ENCODE data around the gene ACSL3.
"Not testable (repeated sequence)": the region's sequence is repeated elsewhere in the genome, so short reads cannot be mapped to it uniquely, and the experiment has no call there.

The ACSL3 gene

DNA sequence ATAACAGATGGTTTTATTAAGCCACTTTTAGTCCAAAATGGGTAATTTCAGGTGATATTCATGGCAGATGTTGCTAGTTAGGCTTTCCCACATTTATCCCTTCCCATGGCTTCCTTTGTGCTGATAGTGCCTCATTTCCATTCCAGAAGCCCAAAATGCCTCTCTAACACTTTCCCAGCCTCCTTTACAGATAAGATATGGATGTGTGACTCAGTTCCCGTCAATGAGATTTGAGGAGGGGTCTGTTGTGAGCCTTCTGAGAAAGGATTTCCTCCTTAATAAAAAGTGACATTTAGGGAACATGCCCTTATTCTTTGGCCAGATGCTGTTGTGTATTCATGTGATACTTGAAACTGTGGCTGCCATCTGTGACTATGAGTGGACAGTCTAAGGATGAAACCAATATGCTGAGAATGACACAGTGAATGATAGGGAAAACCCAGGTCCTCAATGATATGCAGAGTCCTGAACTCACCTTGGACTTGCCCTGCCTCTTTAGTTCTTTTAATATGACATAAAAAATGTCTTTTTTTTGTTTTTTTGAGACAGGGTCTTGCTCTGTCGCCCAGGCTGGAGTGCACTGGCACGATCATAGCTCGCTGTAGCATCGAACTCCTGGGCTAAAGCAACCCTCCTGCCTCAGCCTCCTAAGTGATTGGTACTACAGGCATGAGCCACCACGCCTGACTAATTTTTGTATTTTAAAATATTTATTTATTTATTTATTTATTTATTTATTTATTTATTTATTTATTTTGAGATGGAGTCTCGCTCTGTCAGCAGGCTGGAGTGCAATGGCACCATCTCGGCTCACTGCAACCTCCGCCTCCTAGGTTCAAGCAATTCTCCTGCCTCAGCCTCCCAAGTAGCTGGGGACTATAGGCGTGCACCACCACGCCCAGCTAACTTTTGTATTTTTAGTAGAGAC, 5.8 kb upstream of the ACSL3 start:
- no peak for DNase-seq

DNA sequence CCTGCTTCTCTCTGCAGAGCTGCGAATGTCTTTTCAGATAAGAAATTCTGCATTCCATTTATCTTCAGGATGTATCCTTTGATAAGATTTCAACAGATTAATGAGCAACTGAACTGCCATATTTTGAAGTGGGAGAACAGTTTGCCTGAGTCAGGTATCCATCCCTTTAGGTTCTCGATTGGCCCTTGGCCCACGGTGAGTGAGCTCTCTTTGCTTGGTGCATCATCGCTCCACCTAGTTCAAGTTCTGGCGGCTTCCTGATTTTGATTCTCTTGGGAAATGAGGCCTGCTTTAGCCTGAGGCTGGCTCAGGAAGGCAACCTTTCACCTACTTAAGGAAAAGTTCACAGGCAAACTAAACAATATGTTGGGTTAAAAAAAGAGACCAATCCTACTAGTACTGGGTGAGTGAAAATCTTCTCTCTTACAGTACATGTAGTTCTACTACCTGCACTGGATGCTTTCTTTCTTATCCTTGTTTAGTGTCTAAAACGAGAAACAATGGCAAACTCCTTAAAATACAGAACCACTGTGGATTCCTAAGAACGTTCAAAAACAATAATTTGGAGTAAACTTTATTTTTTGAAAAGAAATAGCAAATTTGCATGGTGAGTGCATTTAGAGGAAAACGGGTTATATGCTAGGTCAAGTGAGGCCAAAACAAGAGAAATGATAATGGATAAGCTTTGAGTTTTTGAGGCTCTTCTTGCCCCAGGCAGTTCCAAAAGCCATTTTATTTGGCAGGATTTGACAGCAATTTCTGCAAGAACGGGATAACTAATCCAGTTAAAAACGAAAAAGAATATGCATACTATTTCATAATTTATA, 837 bp upstream of the ACSL3 start:
- DNase-seq = peak; percentile 34

DNA sequence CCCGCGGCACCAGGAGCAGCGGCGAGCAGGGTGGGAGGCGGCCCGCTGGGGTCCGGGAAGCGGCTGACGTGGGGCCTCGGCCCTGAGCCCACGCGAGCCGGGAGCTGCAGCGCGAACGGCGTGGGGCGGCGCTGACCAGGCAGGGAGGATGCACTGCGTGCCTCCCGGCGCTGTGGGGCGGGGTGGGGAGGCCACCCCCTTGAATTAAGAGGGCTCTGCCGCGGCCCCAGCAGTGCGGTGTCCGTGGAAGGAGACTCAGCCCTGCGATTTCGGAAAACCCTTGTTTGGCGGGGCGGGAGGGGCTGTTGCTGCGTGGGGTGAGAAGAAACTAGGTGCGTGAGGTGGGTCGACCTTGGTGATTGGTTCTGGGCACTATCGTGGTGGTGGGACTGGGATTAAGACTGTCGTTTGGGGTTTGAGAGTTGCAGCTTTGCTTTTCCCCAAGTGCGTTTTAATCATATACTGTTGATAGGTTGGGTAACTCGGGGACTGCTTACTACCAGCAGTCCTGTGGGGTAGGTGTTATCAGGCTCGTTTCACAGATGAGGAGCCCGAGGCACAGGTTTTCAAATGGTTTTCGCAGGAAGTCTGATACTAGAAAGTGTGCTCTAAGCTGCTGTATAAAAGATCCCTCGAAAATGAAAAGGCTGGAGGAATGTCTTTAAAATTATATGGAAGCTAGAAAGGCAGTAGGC, 722 bp downstream of the ACSL3 start:
- DNase-seq = peak; percentile 23

DNA sequence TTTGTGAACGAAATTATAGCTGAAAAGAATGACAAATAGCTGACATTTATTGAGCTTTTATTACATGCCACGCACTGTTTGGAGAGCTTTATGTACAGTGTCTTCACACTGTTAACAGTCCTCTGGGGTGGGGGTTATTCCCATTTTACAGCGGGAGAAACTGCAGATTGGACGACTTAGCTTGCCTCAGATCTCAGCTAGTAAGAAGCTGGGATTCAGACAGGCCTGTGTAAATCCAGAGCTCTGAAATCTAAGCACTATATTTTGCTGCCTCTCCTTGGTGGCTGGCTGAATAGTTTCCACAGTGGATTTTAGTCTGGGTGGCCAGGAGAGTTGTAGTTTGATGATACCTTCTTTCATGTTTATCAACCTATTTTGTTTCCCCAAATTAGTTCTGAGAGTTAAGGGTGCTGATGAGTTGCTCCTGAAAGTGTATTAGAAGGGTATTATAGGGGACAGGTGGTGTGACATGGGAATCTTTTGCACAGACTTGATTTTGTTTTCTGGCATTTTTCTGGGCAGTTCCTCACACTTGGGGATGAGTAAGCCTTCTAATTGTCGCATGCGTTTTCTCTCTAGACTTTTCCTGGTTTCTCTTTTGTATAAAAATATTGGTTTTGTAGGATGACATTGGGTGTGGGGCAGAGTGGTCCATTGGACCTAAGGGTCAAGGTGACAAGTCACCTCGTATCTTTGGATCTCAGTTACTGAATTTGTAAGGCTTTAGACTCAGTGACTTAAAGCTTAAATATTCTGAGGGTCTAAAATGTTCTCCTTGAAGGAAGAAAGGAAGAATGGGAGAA, 1.5 kb downstream of the ACSL3 start:
- peak; percentile 24 for DNase-seq

DNA sequence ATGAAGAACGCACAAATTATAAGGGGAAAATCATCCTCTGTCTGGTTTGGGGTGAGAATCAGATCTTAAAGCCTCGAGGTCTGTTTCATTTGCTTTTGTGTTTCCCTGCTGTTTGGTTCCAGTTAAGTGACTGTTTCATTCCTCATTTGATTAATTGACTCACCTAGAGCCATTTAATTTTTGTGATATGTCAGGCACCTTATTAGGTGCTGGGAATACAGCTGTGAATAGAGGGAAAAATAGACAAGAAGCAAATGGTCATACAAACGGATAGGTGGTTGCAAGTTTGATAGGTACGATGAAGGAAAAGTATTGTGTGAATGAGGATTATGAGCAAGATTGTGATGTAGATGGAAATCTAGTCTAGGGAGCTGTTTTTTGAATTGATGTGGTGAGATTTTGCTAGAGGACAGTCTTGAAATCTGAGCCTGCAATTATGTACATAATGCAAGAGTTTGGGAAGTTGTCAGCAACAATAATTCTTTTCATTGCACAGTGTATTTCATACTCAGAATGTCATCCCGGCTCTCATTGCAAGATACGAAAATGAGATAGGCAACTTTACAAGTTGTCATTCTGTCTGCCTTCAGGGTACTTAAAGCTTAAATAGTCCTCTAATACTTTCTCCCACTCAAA, 2.2 kb downstream of the ACSL3 start:
- DNase-seq = no peak

DNA sequence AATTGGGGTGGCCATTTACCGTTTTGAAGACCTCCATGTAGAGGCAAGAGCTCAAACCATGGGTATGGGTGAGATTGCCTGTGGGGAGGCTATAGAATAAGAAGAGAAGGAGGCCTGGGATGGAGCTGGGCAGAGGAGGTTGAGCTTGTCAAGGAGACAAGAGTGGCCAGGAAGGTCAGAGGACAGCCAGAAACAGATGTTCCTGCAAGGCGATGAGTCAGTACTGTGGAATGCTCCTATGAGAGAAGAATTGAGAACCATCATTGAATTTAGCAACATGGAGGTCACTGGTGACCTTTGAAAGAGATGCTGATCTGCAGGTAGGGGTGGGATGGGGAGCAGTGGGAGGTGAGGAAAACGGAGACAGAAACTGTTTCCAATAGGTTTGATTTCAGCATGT, 3.5 kb downstream of the ACSL3 start:
- no peak for DNase-seq

DNA sequence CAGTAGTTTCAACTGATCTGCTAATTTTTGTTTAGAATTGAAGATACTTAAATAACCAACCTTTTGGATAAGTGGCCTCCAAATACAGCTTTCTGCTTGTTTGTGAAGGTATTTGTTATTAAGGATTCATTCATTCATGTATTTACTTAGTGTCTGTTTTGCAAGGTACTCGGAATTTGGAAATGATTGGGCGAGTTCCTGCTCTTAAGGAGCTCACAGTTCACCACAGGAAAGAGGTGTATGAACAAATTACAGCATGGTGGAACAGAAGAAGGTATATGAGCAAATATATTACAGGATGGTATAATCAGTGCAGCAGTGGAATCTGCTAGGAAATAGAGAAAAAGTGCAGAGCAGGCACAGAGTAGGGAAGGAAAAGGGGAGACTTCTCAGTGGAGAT, 4.5 kb downstream of the ACSL3 start:
- no peak for DNase-seq

DNA sequence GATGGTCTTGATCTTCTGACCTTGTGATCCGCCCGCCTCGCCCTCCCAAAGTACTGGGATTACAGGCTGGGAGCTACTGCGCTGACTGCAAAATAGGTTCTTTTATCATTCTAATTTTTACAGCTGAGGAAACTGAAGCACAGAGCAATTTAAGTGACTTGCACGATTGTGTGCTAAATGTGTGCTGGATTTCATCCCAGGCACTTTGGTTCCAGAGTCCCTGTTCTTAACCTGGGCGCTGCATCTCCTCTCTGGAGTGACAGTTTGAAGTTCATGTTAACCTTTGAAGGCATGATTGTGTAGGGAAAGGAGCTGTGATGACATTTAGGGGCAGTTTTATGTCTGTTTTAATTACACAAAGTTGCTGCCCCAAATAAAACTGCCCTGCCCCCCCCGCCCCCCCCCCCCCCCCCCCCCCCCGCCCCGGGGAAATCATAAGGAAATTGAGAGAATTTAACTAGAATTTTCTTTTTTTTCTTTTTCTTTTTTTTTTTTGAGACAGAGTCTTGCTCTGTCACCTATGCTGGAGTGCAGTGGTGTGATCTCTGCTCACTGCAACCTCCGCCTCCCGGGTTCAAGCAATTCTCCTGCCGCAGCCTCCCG, 5.6 kb downstream of the ACSL3 start:
- DNase-seq = no peak

DNA sequence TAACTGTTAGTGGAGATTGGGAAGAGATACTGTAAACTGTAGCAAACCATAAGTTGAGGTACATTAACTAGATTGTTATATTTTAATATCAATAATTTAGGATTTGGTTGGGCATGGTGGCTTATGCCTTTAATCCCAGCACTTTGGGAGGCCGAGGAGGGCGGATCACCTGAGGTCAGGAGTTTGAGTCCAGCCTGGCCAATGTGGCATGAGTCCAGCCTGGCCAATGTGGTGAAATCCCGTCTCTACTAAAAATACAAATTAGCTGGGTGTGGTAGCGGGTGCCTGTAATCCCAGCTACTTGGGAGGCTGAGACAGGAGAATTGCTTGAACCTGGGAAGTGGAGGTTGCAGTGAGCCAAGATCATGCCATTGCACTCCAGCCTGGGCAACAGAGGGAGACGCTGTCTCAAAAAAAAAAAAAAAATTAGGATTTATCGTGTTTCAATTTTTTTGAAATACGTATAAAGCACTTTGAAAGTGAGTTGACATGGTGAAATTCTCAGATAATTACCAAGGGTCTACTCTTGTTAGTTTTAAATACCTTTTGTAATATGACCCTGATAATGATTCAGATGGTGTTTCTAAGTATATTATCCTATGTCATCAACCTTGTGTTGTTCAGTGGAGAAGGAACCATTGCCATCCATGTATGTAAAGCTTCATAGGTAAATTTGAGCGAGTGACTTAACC, 7.9 kb downstream of the ACSL3 start:
- not testable (repeated sequence) for DNase-seq

DNA sequence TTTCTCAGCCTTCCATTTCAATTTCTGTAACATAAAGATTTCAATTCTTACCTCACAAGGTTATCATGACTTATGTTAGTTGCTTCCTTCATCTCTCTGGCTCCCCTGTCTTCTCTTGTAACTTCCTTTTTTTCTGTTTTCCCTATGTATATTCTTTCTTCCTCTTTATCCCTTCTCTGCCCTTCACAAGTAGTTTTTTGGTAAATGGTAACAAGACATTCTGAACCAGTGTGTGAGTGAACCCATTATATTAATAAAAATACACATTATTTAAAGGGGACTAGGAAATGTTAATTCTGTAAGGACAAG, 8.4 kb downstream of the ACSL3 start:
- no peak for DNase-seq

DNA sequence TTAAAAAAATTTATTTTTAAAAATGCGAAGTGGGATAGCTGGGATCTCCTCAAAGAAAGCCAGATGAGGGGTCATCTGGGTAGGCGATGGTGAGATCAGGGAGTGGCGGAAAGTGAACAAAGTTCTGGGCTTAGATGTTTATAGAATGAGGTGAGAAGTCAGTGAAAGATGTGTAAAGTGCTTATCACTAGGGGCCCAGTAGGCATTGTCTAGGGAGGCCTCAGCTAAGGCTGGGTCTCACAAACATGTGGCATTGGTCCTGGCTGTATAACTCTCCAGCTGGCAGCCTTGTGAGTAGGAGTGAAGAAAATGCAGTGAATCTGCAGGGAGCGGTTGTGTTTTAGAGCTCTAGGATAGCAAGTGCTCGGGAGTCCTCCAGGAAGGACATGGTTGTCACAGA, 10.5 kb downstream of the ACSL3 start:
- DNase-seq = no peak

DNA sequence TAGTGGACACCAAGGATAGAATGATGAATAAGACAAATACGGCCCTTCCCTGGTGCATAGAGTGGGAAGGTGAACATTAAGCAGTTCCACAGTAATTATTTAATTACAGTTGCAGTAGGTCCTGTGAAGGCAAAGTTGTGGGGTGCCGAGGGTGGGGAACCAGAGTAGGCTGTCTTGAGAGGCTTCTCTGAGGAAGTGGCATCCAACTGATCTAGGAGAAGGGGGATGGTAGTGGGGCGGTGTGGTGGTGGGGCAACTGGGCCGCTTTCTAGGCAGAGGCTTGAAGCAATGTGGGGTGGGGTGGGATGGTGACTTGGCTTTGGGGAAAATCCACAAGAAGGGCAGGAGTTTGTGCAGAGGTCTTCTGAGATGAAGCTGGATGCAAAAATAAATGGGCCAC, 11.7 kb downstream of the ACSL3 start:
- no peak for DNase-seq

DNA sequence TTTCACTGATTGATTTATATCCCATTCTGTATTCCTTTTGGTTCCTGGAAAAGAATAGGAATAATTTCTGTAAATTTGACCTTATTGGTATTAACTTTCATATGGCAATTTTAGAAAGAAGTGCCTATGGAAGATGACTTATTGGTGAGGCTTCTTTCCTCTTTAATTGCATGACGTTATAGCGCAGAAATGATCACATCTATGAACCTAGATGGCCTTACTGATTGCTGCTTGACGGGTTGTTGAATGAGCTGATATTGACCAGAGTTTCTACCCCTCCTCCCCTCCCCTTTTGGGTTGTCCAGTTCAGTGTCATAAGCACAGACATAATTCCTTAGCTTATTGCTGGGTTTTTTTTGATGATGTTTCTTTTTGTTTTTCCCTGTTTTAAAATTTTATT, 14.6 kb downstream of the ACSL3 start:
- no peak for DNase-seq

DNA sequence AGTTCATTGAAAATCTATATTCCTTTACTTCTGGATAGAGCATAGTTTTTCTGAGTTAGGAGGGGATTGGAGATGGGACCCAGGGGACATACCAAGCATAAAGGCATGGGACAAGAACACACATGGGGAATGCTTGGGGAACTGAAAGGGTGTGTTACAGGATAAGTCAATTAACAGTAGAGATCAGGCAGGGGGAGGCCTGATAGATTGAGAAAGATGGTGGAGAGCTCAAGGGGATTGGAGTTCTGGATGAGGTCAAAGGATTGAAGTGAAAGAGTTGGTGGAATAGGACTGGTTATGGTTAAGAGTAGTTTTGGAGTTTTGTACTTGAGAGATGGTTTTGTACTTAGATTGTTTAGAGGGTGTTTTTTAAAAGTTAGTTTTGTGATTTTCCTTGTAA, 16.1 kb downstream of the ACSL3 start:
- DNase-seq = no peak

DNA sequence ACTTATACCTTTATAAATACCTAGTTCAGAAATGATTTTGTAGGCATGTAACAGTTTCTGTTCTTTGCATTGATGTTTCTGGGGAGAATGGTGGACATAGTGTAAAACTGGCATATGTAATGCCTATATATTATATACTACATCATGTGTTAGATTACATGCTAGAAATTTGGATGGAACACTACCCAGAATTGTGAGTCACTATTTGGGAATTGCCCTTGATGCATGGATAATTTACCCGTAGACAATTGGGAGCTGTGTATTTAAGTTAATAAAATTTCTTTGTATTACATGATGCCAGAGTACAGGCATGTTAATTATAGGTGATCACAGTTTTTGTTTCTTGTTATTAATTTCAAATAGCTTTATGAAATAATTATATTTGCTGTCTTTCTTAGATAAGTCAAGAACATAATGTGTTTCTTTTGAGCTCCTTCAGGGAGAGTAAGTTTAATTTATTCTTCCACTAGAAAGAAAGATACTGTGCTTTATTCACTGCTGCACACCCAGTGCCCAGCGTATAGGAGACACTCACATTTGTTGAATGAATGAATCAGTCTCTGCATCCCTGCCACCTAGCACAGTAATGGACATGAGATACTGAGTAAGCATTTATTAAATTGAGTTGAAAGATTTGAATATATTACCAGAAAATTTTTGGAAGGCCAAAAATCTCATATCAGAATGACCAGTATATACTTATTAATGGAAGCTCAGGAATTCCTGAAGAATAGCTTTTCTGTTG, 16.9 kb downstream of the ACSL3 start:
- DNase-seq = no peak

DNA sequence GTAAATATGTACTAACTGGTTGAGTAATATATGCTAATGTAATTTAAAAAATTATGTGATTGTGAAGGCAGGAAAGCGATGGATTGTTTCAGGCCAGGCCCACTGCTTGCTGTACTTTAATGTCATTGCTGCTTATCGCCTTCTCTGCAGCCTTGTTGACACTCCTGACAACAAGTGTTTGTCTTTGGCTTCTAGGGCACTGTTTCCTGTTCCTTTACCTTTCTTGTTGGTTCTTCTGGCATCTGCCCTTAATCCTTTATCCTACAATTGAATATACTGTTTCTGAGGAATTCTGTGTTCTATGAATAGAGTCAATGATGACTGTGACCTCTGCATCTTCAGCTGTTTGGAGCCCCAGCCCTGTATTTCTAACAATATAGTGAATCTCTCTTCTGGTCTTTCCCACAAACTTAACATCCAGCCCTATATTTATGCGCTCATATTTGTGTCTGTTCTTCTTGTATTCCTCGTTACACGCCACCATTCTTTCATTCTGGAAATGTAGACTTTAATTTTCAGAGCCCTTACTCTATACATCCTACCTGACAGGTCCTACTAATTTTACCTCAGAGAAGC, 17.6 kb downstream of the ACSL3 start:
- DNase-seq = no peak

DNA sequence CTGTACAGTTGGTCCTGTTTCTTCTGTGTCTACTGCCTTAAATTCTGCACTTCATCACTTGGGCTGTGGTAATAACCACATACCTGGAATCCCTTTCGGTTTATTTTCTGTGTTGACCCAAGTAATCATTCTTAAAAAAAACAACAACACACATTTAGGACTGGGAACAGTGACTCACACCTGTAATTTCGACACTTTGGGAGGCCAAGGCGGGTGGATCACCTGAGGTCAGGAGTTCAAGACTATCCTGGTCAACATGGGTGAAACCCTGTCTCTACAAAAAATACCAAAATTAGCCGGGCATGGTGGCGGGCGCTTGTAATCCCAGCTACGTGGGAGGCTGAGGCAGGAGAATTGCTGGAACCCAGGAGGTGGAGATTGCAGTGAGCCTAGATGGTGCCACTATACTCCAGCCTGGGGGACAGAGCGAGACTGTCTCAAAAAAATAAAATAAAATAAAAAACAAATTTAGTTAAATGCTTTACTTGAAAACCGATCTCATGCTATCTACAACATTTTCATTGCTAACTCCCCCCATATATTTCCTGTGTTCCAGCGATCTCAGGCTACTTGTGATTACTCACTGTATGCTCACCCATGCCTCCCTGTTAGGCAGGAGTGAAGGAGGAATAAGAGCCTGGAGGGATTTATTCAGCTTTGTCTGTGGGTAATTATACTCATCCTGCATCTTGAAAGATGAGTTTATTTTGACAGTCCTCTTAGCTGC, 18.2 kb downstream of the ACSL3 start:
- DNase-seq = no peak

DNA sequence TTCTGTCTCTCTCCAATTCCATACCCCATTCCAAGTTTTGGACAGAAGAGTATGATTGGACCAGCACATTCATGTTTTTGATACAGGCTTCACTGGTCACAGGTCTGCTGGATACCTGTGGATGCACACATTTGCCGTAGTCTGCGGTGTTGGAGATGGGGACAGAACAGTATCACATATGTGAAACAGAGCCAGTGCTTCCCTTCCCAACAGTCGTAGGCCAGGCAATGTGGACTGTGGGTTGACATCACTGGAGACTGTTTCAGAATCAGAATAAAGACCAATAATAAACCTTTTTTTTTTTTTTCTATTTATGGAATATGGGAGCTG, 18.7 kb downstream of the ACSL3 start:
- no peak for DNase-seq

DNA sequence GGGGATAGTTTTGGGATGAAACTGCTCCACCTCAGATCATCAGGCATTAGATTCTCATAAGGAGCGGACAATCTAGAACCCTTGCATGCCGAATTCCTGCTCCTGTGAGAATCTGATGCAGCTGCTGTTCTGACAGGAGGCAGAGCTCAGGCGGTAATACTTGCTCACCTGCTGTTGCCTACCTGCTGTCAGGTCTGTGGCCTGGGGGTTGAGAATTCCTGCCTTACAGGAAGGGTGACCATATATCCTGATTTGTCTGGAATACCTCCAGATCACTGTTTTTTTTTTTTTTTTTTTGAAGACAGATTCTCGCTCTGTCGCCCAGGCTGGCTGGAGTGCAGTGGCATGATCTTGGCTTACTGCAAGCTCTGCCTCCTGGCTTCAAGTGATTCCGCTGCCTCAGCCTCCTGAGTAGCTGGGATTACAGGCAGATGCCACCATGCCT, 21.7 kb downstream of the ACSL3 start:
- DNase-seq = no peak

DNA sequence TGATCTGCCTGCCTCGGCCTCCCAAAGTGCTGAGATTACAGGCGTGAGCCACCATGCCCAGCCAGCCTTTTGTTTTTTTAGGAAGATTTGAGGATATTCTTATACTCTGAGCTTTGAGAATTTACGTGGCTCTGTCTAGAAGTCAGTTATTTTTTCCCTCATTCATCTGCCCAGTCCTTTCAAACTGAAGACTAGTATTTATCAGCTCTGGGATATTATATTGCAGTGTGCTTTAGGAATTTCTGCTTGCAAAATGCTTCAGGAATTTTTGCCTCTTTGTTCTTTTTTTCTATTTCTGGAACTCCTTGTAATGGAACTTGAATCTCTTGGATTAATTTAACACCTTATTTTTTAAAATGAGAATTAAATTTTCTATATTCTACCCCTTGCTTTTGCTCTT, 22.6 kb downstream of the ACSL3 start:
- no peak for DNase-seq

All from NCI-H526 treated with DMSO at 0.1 percent for 48 hours (cell line).